HUES48 (cell line): ENCODE results near the gene RNASEH2B.
A peak's percentile ranks its signal among the peaks of the same experiment; 100 is the strongest.

Source experiments
- H3K27ac ChIP-seq: one replicate; pipeline ENCODE4 v1.7.0; 2013; ENCODE audit warnings: low read depth, low read length, inconsistent platforms
- H3K27me3 ChIP-seq: 2 replicates; pipeline ENCODE4 v1.6.1; 2013; ENCODE audit warnings: mild to moderate bottlenecking, low read length; ENCODE audit not compliant: control insufficient read depth, insufficient read depth
- H3K36me3 ChIP-seq: 2 replicates; pipeline ENCODE4 v1.6.1; 2013; ENCODE audit warnings: low read length; ENCODE audit not compliant: control insufficient read depth, insufficient read depth
- H3K4me1 ChIP-seq: 2 replicates; pipeline ENCODE4 v1.6.1; 2013; ENCODE audit warnings: mild to moderate bottlenecking, low read length; ENCODE audit not compliant: control insufficient read depth, insufficient read depth
- H3K4me3 ChIP-seq: 2 replicates; pipeline ENCODE4 v1.5.1; 2013; ENCODE audit warnings: mild to moderate bottlenecking, low read depth, low read length
- H3K9ac ChIP-seq: 2 replicates; pipeline ENCODE4 v1.6.1; 2013; ENCODE audit warnings: mild to moderate bottlenecking, low read depth, low read length, moderate library complexity
- H3K9me3 ChIP-seq: 2 replicates; pipeline ENCODE4 v1.6.1; 2013; ENCODE audit warnings: low read length; ENCODE audit not compliant: control insufficient read depth, insufficient read depth

RNASEH2B gene

GRCh38 chr13:50887151-50887550 is 22.4 kb upstream of the RNASEH2B start:
- H3K27me3 ChIP-seq = peaks cover 3% of the 10 kb centered on the region; the same call in 1 of the 2 replicates
- no peaks in the 10 kb centered on the region for H3K9me3 ChIP-seq
- H3K4me3 ChIP-seq = no peak overlapping the region
- H3K36me3 ChIP-seq = no peaks in the 10 kb centered on the region
- peaks cover 8% of the 10 kb centered on the region for H3K4me1 ChIP-seq
- no peak overlapping the region for H3K9ac ChIP-seq
- no peak overlapping the region for H3K27ac ChIP-seq

- Histone ChIP-seq H3K36me3 (no peaks in the 10 kb centered on the region), H3K4me1 (peaks cover 18% of the 10 kb centered on the region), H3K9me3 (no peaks in the 10 kb centered on the region), H3K27me3 (peaks cover 3% of the 10 kb centered on the region; the same call in 1 of the 2 replicates), H3K27ac (no peak overlapping the region), H3K4me3 (no peak overlapping the region), H3K9ac (no peak overlapping the region)
Measured at GRCh38 chr13:50888362-50888761, 21.2 kb upstream of the RNASEH2B start.

- Histone ChIP-seq H3K4me3 (no peak overlapping the region), H3K9ac (no peak overlapping the region), H3K4me1 (peaks cover 27% of the 10 kb centered on the region), H3K9me3 (no peaks in the 10 kb centered on the region), H3K27me3 (peaks cover 3% of the 10 kb centered on the region; the same call in 1 of the 2 replicates), H3K36me3 (no peaks in the 10 kb centered on the region), H3K27ac (no peak overlapping the region)
Measured at GRCh38 chr13:50889317-50889716, 20.3 kb upstream of the RNASEH2B start.

DNA sequence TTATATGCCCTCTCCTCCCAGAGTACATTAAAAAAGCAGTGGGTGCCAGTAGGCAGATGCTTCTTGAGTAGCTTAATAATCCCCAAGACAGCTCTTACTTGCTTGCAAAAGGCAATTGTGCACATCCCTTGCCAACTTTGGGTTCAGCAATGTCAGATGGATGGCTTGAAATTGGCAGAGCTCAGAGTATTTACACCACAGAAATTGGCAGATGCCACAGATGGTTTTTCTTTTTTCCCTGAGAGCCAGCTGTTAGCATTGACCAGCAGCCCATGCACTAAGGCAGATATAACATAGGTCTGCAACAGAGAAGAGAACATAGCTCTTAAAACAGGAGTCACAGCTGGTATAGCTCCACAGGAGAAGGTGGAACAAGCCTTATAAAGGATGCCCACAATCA is 18.4 kb upstream of the RNASEH2B start:
- H3K4me1 ChIP-seq = peaks cover 33% of the 10 kb centered on the region
- H3K27me3 ChIP-seq = peaks cover 3% of the 10 kb centered on the region; the same call in 1 of the 2 replicates
- no peak overlapping the region for H3K4me3 ChIP-seq
- H3K9me3 ChIP-seq = no peaks in the 10 kb centered on the region
- no peak overlapping the region for H3K27ac ChIP-seq
- H3K9ac ChIP-seq = no peak overlapping the region
- no peaks in the 10 kb centered on the region for H3K36me3 ChIP-seq

DNA sequence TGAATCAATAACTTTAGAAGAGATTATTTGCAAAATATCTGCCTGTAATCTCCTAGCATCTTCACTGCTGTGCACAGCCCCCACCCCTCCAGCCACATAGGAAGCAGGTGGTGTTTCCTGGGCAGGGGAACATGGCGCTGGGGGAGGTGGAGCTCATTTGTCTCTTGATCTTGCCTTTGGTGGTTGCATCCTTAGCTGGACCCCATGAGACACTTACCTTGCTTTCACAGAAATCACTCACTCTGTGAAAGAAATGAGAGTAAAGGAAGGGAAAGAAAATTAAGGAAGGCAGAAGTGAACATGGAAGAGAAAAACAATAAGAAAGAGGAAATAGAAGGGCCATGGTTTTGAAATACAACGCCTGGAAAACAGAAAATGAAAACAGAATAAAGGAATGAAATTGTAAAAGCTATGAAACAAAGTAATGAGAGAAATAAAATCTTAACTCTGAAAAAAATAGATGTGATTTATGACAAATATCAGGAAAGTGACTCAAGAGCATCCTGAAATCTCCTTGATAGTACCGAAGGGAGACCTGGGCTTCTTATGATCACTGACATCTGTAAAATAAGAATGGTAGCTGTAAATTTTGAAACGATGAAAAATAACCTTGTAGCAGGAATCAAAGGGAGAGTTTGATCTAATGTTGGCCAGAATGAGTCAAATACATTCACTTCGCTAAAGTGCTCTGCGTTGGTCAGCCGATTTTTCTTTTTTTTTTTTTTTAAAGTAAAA is 17.2 kb upstream of the RNASEH2B start:
- no peak overlapping the region for H3K9ac ChIP-seq
- no peaks in the 10 kb centered on the region for H3K36me3 ChIP-seq
- no peaks in the 10 kb centered on the region for H3K9me3 ChIP-seq
- H3K27ac ChIP-seq = no peak overlapping the region
- H3K4me3 ChIP-seq = no peak overlapping the region
- peaks cover 33% of the 10 kb centered on the region for H3K4me1 ChIP-seq
- H3K27me3 ChIP-seq = peaks cover 3% of the 10 kb centered on the region; the same call in 1 of the 2 replicates

DNA sequence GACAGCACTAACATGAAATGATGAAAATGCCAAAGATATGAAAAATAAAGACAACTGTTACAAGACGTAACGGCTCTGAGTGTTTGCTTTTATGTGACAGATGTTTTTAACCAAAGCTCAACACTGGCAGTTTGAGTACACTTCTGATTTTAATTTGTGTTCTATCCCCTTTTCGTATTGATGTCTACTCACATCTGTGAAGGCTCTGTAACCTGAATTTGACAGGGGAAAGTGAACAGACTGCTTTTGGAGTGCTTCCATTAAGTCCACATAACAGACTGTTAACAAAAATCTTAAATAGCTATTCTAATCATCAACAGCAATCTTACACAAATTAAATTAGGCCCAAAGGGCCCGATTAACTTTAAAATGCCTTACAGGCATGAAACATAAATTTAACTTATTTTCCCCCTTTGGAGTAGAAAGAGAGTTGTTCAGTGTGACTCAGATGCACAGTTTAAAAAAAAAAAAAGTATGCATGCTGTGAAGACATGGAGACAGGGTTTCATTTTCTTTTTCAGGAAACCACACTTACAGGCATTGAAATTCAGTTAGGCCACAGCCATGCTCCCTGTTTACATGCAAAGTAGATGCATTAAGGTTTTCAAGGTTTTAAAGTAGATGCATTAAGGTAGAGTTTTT is 16.3 kb upstream of the RNASEH2B start:
- peaks cover 3% of the 10 kb centered on the region; the same call in 1 of the 2 replicates for H3K27me3 ChIP-seq
- peaks cover 33% of the 10 kb centered on the region for H3K4me1 ChIP-seq
- H3K27ac ChIP-seq = peak overlapping the region; percentile 84
- peak overlapping the region; percentile 12; the same call in 1 of the 2 replicates for H3K4me3 ChIP-seq
- no peak overlapping the region for H3K9ac ChIP-seq
- H3K36me3 ChIP-seq = no peaks in the 10 kb centered on the region
- H3K9me3 ChIP-seq = no peaks in the 10 kb centered on the region

DNA sequence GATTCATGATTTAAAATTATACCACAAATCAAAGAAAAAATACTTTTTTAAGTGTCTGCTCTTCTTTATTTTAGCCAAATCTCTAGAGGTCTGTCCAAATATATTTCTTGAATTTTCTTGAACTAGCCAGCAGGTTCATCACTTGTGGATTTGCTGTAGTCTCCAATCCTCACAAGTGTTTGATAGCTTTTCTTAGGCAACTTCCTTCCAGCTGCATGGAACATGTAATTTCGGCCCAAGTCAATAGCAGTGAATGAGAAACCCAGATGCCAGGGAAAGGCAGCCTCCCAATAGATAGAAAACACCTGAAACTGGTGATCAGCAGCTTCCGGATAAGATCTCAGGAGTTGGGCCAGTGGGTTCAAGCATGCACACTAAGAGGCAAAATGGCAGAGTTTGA is 15.6 kb upstream of the RNASEH2B start:
- peaks cover 3% of the 10 kb centered on the region; the same call in 1 of the 2 replicates for H3K27me3 ChIP-seq
- peaks cover 33% of the 10 kb centered on the region for H3K4me1 ChIP-seq
- peak overlapping the region; percentile 84 for H3K27ac ChIP-seq
- H3K9me3 ChIP-seq = no peaks in the 10 kb centered on the region
- H3K36me3 ChIP-seq = no peaks in the 10 kb centered on the region
- no peak overlapping the region for H3K9ac ChIP-seq
- peak overlapping the region; percentile 12; the same call in 1 of the 2 replicates for H3K4me3 ChIP-seq

GRCh38 chr13:50894504-50894903 is 15.1 kb upstream of the RNASEH2B start:
- Histone ChIP-seq H3K4me1 (peaks cover 33% of the 10 kb centered on the region), H3K9me3 (no peaks in the 10 kb centered on the region), H3K4me3 (no peak overlapping the region), H3K27me3 (peaks cover 3% of the 10 kb centered on the region; the same call in 1 of the 2 replicates), H3K36me3 (no peaks in the 10 kb centered on the region), H3K27ac (peak overlapping the region; percentile 84), H3K9ac (no peak overlapping the region)

DNA sequence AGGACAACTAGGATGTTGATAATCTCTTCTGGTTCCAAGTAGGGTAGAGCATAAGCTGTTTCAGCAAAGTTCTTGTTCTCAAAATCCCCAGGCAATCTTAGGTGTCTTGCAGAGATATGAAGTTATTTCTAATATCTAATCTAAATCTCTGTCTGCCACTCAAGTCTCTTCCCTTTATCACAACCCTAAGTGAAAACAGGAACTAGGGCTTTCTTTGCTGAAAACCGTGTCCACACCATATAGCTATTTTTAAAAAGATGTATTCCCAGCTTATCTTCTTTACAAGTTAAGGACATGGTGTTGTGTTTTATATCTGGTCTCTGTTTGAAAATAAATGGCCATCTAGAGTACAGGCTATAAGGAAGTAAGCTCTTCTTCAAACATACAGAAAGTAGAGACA is 11.3 kb upstream of the RNASEH2B start:
- no peak overlapping the region for H3K4me3 ChIP-seq
- no peak overlapping the region for H3K9ac ChIP-seq
- no peak overlapping the region for H3K27ac ChIP-seq
- H3K4me1 ChIP-seq = peaks cover 15% of the 10 kb centered on the region
- H3K36me3 ChIP-seq = no peaks in the 10 kb centered on the region
- no peaks in the 10 kb centered on the region for H3K9me3 ChIP-seq
- no peaks in the 10 kb centered on the region for H3K27me3 ChIP-seq

DNA sequence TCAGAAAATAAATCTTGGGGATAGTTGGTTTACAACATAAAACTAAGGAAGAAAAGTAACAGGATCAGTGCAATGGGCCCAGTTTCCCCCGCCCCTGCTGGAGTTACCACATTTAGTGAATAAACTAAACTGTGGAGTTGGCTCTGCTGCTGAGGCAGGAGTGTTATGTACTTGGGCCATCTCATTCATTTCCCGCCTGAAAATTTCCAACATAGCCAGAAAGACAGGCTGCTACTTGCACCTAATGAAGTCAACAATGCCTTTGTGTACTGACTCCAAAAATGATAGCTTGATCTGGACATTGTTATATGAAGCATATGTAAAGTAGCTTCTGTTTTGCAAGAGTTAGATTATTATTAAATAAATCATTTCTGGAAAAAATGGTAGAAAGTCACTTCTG is 7.9 kb upstream of the RNASEH2B start:
- H3K9me3 ChIP-seq = no peaks in the 10 kb centered on the region
- H3K27ac ChIP-seq = no peak overlapping the region
- no peaks in the 10 kb centered on the region for H3K27me3 ChIP-seq
- no peaks in the 10 kb centered on the region for H3K36me3 ChIP-seq
- no peak overlapping the region for H3K4me3 ChIP-seq
- no peaks in the 10 kb centered on the region for H3K4me1 ChIP-seq
- no peak overlapping the region for H3K9ac ChIP-seq

GRCh38 chr13:50905256-50905655 is 4.3 kb upstream of the RNASEH2B start:
- no peak overlapping the region for H3K9ac ChIP-seq
- no peak overlapping the region for H3K4me3 ChIP-seq
- H3K27me3 ChIP-seq = no peaks in the 10 kb centered on the region
- H3K4me1 ChIP-seq = peaks cover 7% of the 10 kb centered on the region; the same call in 1 of the 2 replicates
- H3K27ac ChIP-seq = no peak overlapping the region
- H3K36me3 ChIP-seq = no peaks in the 10 kb centered on the region
- no peaks in the 10 kb centered on the region for H3K9me3 ChIP-seq
